ENCODE measurements around the gene KCNMA1.

- TF ChIP-seq POLR2A (IDR thresholded peaks at IDR 0.05), result no peak
- no peak for TF ChIP-seq EP300 (IDR thresholded peaks at IDR 0.05)
- TF ChIP-seq, protein P1, sequence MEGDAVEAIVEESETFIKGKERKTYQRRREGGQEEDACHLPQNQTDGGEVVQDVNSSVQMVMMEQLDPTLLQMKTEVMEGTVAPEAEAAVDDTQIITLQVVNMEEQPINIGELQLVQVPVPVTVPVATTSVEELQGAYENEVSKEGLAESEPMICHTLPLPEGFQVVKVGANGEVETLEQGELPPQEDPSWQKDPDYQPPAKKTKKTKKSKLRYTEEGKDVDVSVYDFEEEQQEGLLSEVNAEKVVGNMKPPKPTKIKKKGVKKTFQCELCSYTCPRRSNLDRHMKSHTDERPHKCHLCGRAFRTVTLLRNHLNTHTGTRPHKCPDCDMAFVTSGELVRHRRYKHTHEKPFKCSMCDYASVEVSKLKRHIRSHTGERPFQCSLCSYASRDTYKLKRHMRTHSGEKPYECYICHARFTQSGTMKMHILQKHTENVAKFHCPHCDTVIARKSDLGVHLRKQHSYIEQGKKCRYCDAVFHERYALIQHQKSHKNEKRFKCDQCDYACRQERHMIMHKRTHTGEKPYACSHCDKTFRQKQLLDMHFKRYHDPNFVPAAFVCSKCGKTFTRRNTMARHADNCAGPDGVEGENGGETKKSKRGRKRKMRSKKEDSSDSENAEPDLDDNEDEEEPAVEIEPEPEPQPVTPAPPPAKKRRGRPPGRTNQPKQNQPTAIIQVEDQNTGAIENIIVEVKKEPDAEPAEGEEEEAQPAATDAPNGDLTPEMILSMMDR (IDR thresholded peaks at IDR 0.05), result no peak
These were observed 401.6 kb downstream of the KCNMA1 start for GRCh38 chr10:77236029-77236428.
